Astrocyte of the cerebellum (primary cell): ENCODE results near the gene MPC2.
"Not testable (repeated sequence)": the region's sequence is repeated elsewhere in the genome, so short reads cannot be mapped to it uniquely, and the experiment has no call there.

Experiments
- DNase-seq: peaks from one replicate; pipeline ENCODE4 v3.0.0-alpha.2; 2011; ENCODE audit warnings: low read depth
- H3K4me3 ChIP-seq: 2 replicates; pipeline ENCODE4 v1.5.1; 2011; ENCODE audit warnings: mild to moderate bottlenecking, low read depth, low read length, moderate library complexity
- in situ Hi-C: cut with HindIII; loops from 2 replicates; pipeline ENCODE4 v1.10.0; 2017; ENCODE audit warnings: low sequenced_read_pairs
- TF ChIP-seq, protein P1 (sequence below): IDR thresholded peaks from 2 replicates; pipeline ENCODE4 v1.5.1; 2012; ENCODE audit warnings: low read length, low read depth, moderate library complexity, mild to moderate bottlenecking; ENCODE audit errors: missing control alignments

The MPC2 gene

DNA sequence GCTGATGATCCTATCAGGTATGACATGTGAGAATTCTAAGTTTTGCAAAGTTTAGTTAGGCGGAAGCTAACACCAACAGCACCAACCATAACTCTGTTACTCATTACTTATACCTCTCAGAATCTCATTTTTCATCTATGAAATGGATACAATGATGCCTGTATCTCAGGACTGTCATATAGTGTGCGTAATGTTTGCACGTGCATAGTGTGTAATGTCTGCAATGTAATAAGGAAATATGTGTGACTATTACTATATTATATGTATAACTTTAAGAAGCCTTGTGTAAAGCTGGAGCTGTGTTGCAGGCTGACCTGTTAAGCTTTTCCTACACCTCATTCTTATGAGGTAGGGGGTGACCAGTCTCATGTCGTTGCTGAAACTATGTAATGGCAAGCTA lies 36.0 kb downstream of the MPC2 start:
- no peak for DNase-seq
- in situ Hi-C loops: no loop called here
- TF ChIP-seq, protein P1, sequence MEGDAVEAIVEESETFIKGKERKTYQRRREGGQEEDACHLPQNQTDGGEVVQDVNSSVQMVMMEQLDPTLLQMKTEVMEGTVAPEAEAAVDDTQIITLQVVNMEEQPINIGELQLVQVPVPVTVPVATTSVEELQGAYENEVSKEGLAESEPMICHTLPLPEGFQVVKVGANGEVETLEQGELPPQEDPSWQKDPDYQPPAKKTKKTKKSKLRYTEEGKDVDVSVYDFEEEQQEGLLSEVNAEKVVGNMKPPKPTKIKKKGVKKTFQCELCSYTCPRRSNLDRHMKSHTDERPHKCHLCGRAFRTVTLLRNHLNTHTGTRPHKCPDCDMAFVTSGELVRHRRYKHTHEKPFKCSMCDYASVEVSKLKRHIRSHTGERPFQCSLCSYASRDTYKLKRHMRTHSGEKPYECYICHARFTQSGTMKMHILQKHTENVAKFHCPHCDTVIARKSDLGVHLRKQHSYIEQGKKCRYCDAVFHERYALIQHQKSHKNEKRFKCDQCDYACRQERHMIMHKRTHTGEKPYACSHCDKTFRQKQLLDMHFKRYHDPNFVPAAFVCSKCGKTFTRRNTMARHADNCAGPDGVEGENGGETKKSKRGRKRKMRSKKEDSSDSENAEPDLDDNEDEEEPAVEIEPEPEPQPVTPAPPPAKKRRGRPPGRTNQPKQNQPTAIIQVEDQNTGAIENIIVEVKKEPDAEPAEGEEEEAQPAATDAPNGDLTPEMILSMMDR: no peak
- no peak overlapping the region for H3K4me3 ChIP-seq

DNA sequence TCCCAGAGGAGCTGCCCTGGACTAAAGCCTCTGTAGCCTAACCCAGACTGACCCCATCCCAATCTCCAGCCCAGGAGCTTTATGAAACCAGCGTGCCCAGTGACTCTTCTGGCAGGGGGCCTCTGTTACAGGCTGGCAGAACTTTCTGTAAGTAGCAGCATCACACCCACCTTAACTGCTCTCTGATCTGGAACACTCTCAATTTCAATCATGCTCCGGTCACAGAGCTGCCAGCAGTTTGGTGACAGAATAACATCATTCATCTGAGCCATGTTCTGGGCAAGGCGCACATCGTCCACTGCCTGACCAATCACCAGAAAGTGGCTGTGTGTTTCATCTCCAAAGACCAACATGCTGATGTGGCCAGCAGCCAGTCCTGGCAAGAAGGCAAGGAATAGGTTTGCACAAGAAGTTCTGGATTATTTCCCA lies 37.6 kb downstream of the MPC2 start:
- DNase-seq: peak; percentile 40
- no peak overlapping the region for H3K4me3 ChIP-seq
- in situ Hi-C loops: no loop called here
- TF ChIP-seq, protein P1: no peak

DNA sequence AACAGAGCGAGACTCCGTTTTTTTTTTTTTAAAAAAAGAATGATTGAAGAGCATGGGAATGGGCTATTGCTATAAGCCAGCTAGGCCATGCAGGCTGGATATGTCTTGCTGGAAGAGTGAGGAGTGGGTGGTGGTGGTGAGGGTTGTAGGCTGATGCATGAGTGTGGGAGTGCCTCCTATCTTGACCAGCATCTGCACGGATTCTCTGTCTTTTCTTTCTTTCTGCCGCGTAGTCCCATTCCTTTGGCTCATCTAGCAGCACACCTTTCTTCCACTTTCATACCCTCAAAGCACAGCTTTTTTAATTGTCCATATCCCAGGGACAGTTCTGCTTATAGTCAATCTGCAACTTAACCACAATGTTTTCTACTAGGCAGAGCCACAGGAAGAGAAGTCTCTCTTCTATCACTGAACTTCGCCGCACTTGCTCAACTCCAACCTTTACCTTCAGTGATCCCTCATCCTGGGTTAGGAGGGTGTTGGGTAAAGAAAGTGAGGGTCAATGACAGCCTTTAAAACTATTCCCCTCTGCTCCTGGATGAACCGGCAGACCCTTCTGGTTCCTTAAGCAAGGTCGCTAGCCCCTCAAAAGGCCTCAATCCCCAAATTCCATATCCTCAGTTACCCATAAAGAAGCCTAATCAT lies 38.2 kb downstream of the MPC2 start:
- no peak overlapping the region for H3K4me3 ChIP-seq

DNA sequence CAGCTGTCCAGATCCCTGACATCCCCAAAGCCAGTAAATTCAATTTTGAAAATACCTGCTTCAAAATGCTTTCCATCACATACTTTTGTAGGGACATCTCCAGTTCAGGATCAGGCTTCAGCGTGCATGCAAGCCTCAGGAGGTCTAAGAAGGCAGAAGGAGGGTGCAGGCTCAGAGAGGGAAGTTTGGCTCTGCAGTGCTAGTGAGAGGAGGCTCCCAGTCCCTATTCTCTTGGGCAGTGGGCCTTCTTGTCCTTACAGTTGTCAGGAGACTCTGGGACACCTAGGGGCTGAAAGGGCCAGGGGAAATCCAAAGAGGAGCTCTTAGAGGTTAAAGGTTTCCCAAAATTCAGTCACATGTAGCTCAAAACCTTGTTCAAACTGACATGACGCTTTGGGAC lies 43.1 kb downstream of the MPC2 start:
- DNase-seq: no peak
- in situ Hi-C loops: no loop called here
- TF ChIP-seq, protein P1: no peak
- no peak overlapping the region for H3K4me3 ChIP-seq

More for the DNA sequence above, 38.2 kb downstream of the MPC2 start:
- in situ Hi-C loops: no loop called here
- TF ChIP-seq, protein P1: no peak
- DNase-seq: no peak

DNA sequence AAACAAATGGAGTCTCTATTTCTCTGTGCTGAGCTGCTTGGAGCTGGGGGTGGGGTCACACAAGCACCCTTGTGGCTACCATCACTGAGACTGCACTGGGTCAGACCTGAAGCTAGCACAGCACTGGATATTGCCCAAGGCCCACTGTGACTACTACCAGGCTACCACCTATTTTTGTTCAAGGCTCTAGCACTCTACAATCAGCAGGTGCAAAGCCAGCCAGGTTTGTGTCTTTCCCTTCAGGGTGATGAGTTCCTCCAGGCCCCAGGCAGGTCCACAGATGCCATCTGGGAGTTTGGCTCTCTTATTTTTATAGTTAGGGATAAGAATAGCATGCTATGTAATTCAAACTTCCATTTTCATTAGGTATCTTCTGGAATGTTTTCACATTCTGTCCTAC lies 46.5 kb downstream of the MPC2 start:
- in situ Hi-C loops: no loop called here
- H3K4me3 ChIP-seq: no peak overlapping the region
- DNase-seq: no peak
- TF ChIP-seq, protein P1: no peak

DNA sequence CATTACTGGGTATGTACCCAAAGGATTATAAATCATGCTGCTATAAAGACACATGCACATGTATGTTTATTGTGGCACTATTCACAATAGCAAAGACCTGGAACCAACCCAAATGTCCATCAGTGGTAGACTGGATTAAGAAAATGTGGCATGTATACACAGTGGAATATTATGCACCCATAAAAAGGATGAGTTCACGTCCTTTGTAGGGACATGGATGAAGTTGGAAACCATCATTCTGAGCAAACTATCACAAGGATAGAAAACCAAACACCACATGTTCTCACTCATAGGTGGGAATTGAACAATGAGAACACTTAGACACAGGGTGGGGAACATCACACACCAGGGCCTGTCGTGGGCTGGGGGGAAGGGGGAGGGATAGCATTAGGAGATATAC lies 49.7 kb downstream of the MPC2 start:
- in situ Hi-C loops, DNase-seq, H3K4me3 ChIP-seq: not testable (repeated sequence)

DNA sequence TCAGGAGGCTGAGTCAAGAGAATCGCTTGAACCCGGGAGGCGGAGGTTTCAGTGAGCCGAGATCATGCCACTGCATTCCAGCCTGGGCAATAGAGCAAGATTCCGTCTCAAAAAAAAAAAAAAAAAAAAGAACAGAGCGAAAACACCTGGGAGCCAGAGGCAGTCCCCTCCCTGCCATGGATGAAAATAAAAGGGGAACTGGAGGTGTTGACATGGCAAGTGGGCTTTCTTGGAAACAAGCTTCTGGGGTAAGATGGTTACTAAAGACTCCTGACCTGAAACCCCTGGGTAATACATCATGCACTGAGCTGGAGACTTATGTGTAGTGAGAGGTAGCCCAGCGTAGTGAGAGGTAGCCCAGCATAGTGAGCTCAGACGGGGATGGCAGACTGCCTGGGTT lies 54.5 kb downstream of the MPC2 start:
- in situ Hi-C loops: no loop called here
- no peak for DNase-seq
- TF ChIP-seq, protein P1: no peak
- no peak overlapping the region for H3K4me3 ChIP-seq
